Pericardium fibroblast (primary cell): ENCODE results near the gene ZNF558. TPM values are rescaled to one million over a fixed set of nuclear protein-coding genes. Genes with fewer than 3 reads are reported as not detected.

ENCODE experiments used
- total RNA-seq: library from RNA; depleted of rRNA; stranded (reverse); fragments of >200 nt; gene quantifications from 2 replicates; pipeline ENCODE4 v1.2.3, GENCODE V29; 2015

ZNF558 gene
- total RNA-seq = 16.3 and 19.1 TPM in 2 replicates

GRCh38 chr19:8832132-8833021 is at the start of gene ZNF558, which contains the start of gene MBD3L1:
ZNF558 (minus strand) TSS chr19:8832304; CDS start chr19:8822659, 9,645 bp downstream.
MBD3L1 (plus strand) TSS chr19:8832377; CDS start chr19:8842679, 10,302 bp downstream.

Other genes with a start within 250 kb of the ZNF558 start
- gene ADAMTS10, start 221.6 kb downstream of the ZNF558 start, total RNA-seq = 37.2 and 38.0 TPM in 2 replicates
- gene NFILZ, start 201.7 kb downstream of the ZNF558 start, total RNA-seq = not detected in 2 replicates
- gene ACTL9, start 133.5 kb downstream of the ZNF558 start, total RNA-seq = not detected in 2 replicates
- gene OR2Z1, start 110.7 kb downstream of the ZNF558 start, total RNA-seq = not detected in 2 replicates
- gene MBD3L1, start 73 bp upstream of the ZNF558 start, total RNA-seq = not detected in 2 replicates
- gene MUC16, start 178.1 kb upstream of the ZNF558 start, total RNA-seq = under 0.01 and 0.12 TPM in 2 replicates